Hippocampal formation (tissue), 2 donors: ENCODE data around the gene HNRNPCL2.
"Not testable (repeated sequence)": the region's sequence is repeated elsewhere in the genome, so short reads cannot be mapped to it uniquely, and the experiment has no call there.

Source experiments
- DNase-seq, 2 donors: peaks; one replicate each; lab custom pipeline; 2025; lab: John Stamatoyannopoulos, UW

HNRNPCL2 gene

DNA sequence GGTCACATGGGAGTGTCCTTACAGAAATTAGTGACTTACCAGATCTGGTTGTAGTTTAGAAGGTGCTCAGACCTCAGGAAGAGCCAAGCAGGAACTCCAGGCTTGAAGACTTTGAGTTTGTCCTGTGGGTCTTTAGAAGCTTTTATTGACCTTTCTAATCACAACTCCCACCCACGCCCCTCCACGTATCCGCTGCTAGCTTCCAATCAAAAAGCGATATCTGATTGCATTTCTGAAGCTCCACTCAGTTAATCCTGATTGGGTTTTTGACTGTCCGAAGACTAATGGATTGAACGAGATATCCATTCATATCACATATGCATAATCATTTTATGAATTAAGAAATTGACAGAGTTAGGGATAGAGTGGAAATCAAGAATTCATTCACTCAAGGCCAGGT, at the start of gene HNRNPCL2:
Gene HNRNPCL2 (minus strand): TSS at position 101 of the 400 bp plus-strand sequence. CDS start 454 bp downstream, outside the sequence.
- not testable (repeated sequence) for DNase-seq

DNA sequence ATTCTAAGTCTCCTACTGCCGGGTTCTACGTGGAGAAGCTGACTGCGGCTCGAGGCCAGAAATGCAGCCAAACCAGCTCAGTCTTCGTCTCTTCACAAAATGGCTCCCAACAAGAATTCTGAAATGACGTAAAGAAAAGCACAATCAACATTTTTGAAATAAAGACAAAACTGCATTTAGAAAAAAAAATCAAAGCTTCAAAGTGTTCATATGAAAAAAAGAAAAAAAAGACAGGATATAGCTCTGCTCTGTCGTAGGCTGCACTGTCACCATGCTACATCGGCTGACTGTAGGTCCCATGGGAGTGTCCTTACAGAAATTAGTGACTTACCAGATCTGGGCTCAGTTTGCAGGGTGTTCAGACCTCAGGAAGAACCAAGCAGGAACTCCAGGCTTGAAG, 48.9 kb upstream of the HNRNPCL2 start, which contains the start of gene HNRNPCL4:
Gene HNRNPCL4 (minus strand): TSS at position 101 of the 400 bp plus-strand sequence. CDS start 164 bp downstream, outside the sequence.
- DNase-seq: not testable (repeated sequence)

DNA sequence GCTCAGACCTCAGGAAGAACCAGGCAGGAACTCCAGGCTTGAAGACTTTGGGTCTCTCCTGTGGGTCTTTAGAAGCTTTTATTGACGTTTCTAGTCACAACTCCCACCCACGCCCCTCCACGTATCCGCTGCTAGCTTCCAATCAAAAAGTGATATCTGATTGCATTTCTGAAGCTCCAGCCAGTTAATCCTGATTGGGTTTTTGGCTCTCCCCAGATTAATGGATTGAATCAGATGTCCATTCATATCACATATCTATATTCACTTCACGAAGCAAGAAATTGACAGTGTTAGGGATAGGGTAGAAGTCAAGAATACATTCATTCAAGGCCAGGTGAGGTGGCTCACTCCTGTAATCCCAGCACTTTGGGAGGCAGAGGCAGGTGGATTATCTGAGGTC, 39.3 kb upstream of the HNRNPCL2 start, which contains the start of gene PRAMEF26:
Gene PRAMEF26 (minus strand): TSS at position 101 of the 400 bp plus-strand sequence. CDS start 2,914 bp downstream, outside the sequence.
- not testable (repeated sequence) for DNase-seq

DNA sequence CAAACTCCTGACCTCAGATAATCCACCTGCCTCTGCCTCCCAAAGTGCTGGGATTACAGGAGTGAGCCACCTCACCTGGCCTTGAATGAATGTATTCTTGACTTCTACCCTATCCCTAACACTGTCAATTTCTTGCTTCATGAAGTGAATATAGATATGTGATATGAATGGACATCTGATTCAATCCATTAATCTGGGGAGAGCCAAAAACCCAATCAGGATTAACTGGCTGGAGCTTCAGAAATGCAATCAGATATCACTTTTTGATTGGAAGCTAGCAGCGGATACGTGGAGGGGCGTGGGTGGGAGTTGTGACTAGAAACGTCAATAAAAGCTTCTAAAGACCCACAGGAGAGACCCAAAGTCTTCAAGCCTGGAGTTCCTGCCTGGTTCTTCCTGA, 46.2 kb downstream of the HNRNPCL2 start, which contains the start of gene PRAMEF25:
Gene PRAMEF25 (plus strand): TSS at position 301 of the 400 bp plus-strand sequence. CDS start 2,920 bp downstream, outside the sequence.
- DNase-seq: not testable (repeated sequence)
